HFF-Myc (cell line): ENCODE data around the gene SCN1B.

Experiments used
- DNase-seq: peaks from one replicate; pipeline ENCODE4 v3.0.0-alpha.2; 2011; ENCODE audit warnings: low read depth; ENCODE audit errors: extremely low read depth
- H3K4me3 ChIP-seq: replicated peaks from 2 replicates; pipeline ENCODE4 v1.5.1; 2011; ENCODE audit warnings: low read depth, mild to moderate bottlenecking, control low read depth, low read length
- CTCF ChIP-seq: IDR thresholded peaks from 2 replicates; pipeline ENCODE4 v1.5.1; 2012; ENCODE audit warnings: mild to moderate bottlenecking, low read depth, low read length, control low read depth; ENCODE audit errors: missing control alignments

SCN1B gene

DNA sequence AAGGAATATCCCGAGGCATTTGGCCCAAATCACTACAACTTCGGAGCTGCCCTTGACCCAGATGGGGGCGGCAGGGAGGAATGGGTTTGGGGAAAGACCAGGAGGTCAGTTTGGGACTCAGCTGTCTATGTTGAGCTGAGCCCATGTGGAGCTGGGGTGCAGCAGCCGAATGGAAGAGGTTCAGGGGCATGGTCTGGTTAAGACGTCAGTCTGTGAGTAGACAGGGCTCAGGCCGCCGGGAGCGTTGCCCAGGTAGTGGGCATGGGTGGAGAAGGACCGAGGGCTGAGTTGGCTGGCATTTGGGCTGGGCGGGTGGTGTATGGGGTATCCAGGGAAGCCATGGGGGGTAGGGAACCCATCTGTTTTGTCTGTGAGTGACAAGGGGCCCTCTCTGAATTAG is 9.3 kb upstream of the SCN1B start:
- no peak for DNase-seq
- no peak for TF ChIP-seq CTCF

GRCh38 chr19:35021596-35021995 is 8.7 kb upstream of the SCN1B start:
- no peak for TF ChIP-seq CTCF
- no peak for DNase-seq
- no peak overlapping the region for H3K4me3 ChIP-seq

More for the DNA sequence above, 9.3 kb upstream of the SCN1B start:
- no peak overlapping the region for H3K4me3 ChIP-seq

- TF ChIP-seq CTCF, result no peak
- no peak for DNase-seq
- H3K4me3 ChIP-seq, result no peak overlapping the region
These were observed 7.8 kb upstream of the SCN1B start for GRCh38 chr19:35022460-35022859.

GRCh38 chr19:35023428-35023827 is 6.8 kb upstream of the SCN1B start:
- no peak overlapping the region for H3K4me3 ChIP-seq
- TF ChIP-seq CTCF, result no peak
- DNase-seq, result no peak

GRCh38 chr19:35024095-35024494 is 6.2 kb upstream of the SCN1B start:
- TF ChIP-seq CTCF, result no peak
- H3K4me3 ChIP-seq, result no peak overlapping the region
- no peak for DNase-seq

GRCh38 chr19:35025969-35026368 is 4.3 kb upstream of the SCN1B start:
- TF ChIP-seq CTCF, result no peak
- H3K4me3 ChIP-seq, result no peak overlapping the region
- DNase-seq, result no peak

- DNase-seq, result no peak
- TF ChIP-seq CTCF, result no peak
- H3K4me3 ChIP-seq, result no peak overlapping the region
These were observed 3.9 kb upstream of the SCN1B start for GRCh38 chr19:35026418-35026817.
